Occipital lobe (tissue), 2 donors: ENCODE data around the gene MKRN3. TPM values are rescaled to one million over a fixed set of nuclear protein-coding genes. Genes with fewer than 3 reads are reported as not detected.

Source experiments
- DNase-seq: peaks from one replicate; lab custom pipeline; 2025; lab: John Stamatoyannopoulos, UW
- total RNA-seq: library from RNA; depleted of rRNA; stranded (reverse); fragments of >200 nt; gene quantifications from one replicate; pipeline ENCODE4 v1.2.3, GENCODE V29; 2014

The MKRN3 gene
- total RNA-seq: 25.7 TPM

- DNase-seq: no peak
Observed at GRCh38 chr15:23565395-23566070, at the start of gene MKRN3. Gene MKRN3, plus strand, starts transcription at chr15:23565674. Its CDS starts 109 bp downstream, at chr15:23565783.

- DNase-seq: no peak
Observed at GRCh38 chr15:23516866-23517265, 48.6 kb upstream of the MKRN3 start.

- DNase-seq: no peak
Observed at GRCh38 chr15:23518104-23518503, 47.4 kb upstream of the MKRN3 start.

GRCh38 chr15:23524816-23525215, 40.7 kb upstream of the MKRN3 start:
- DNase-seq: no peak

GRCh38 chr15:23529891-23530290, 35.6 kb upstream of the MKRN3 start:
- DNase-seq: no peak

- DNase-seq: no peak
Observed at GRCh38 chr15:23532024-23532423, 33.5 kb upstream of the MKRN3 start.

GRCh38 chr15:23536659-23537058, 28.8 kb upstream of the MKRN3 start:
- no peak for DNase-seq

GRCh38 chr15:23538648-23539047, 26.8 kb upstream of the MKRN3 start:
- DNase-seq: no peak

- no peak for DNase-seq
Observed at GRCh38 chr15:23539892-23540291, 25.6 kb upstream of the MKRN3 start.

GRCh38 chr15:23546158-23546557, 19.3 kb upstream of the MKRN3 start:
- DNase-seq: no peak

GRCh38 chr15:23548071-23548470, 17.4 kb upstream of the MKRN3 start:
- no peak for DNase-seq

GRCh38 chr15:23561914-23562313, 3.6 kb upstream of the MKRN3 start:
- DNase-seq: no peak

- DNase-seq: no peak
Observed at GRCh38 chr15:23564821-23565394, 566 bp upstream of the MKRN3 start.

- DNase-seq: no peak
Observed at GRCh38 chr15:23566071-23566554, 639 bp downstream of the MKRN3 start.

GRCh38 chr15:23566651-23567050, 1.2 kb downstream of the MKRN3 start:
- no peak for DNase-seq

- no peak for DNase-seq
Observed at GRCh38 chr15:23567921-23568320, 2.4 kb downstream of the MKRN3 start.

GRCh38 chr15:23569151-23569925, 3.9 kb downstream of the MKRN3 start:
- no peak for DNase-seq

- DNase-seq: no peak
Observed at GRCh38 chr15:23570486-23570885, 5.0 kb downstream of the MKRN3 start.

- DNase-seq: no peak
Observed at GRCh38 chr15:23572844-23573243, 7.4 kb downstream of the MKRN3 start.

GRCh38 chr15:23574742-23575141, 9.3 kb downstream of the MKRN3 start:
- no peak for DNase-seq

- no peak for DNase-seq
Observed at GRCh38 chr15:23576061-23576460, 10.6 kb downstream of the MKRN3 start.

GRCh38 chr15:23578521-23579150, 13.2 kb downstream of the MKRN3 start:
- DNase-seq: no peak
